Liver (tissue), 9 donors: ENCODE results near the gene MIOX. TPM values are rescaled to one million over a fixed set of nuclear protein-coding genes. Genes with fewer than 3 reads are reported as not detected.

Experiments used
- DNase-seq: peaks from one replicate; pipeline ENCODE4 v3.0.0-alpha.2; 2017; ENCODE audit warnings: low spot score
- H3K27ac ChIP-seq, 2 donors: one replicate each; pipeline ENCODE4 v1.7.0; 2013; ENCODE audit warnings: inconsistent platforms in 2 of 2, low read length in 2 of 2, control low read depth in 1 of 2, low read depth in 1 of 2, mild to moderate bottlenecking in 1 of 2
- H3K27me3 ChIP-seq, 4 donors: one replicate each; pipeline versions ENCODE4 v1.6.1 to v1.7.0; 2013; ENCODE audit warnings: low read length in 3 of 4, inconsistent platforms in 1 of 4, mild to moderate bottlenecking in 1 of 4, moderate library complexity in 1 of 4; ENCODE audit not compliant: control insufficient read depth in 4 of 4, insufficient read depth in 4 of 4
- H3K36me3 ChIP-seq, 4 donors: one replicate each; pipeline versions ENCODE4 v1.6.1 to v1.7.0; 2013; ENCODE audit warnings: low read length in 3 of 4, mild to moderate bottlenecking in 3 of 4, low read depth in 1 of 4, moderate library complexity in 1 of 4; ENCODE audit not compliant: control insufficient read depth in 4 of 4, insufficient read depth in 3 of 4
- H3K4me1 ChIP-seq, 4 donors: one replicate each; pipeline versions ENCODE4 v1.6.1 to v1.7.0; 2013; ENCODE audit warnings: low read length in 3 of 4, mild to moderate bottlenecking in 3 of 4, moderate library complexity in 1 of 4; ENCODE audit not compliant: control insufficient read depth in 4 of 4, insufficient read depth in 4 of 4
- H3K4me3 ChIP-seq, 3 donors: one replicate each; pipeline versions ENCODE4 v1.6.1 to v1.7.0; 2013; ENCODE audit warnings: low read length in 3 of 3, control low read depth in 1 of 3, low read depth in 1 of 3, mild to moderate bottlenecking in 1 of 3
- H3K9ac ChIP-seq, 2 donors: one replicate each; pipeline ENCODE4 v1.7.0; 2013; ENCODE audit warnings: low read length in 2 of 2, mild to moderate bottlenecking in 2 of 2, moderate library complexity in 2 of 2, control low read depth in 1 of 2, low read depth in 1 of 2
- H3K9me3 ChIP-seq, 4 donors: one replicate each; pipeline versions ENCODE4 v1.6.1 to v1.7.0; 2013; ENCODE audit warnings: low read length in 3 of 4; ENCODE audit not compliant: control insufficient read depth in 4 of 4
- EGR1 ChIP-seq, 2 donors: IDR thresholded peaks; 2 replicates each; pipeline ENCODE4 v1.6.1; 2016 to 2018; ENCODE audit warnings: antibody characterized with exemption in 2 of 2, low read depth in 2 of 2
- FOXA1 ChIP-seq: IDR thresholded peaks from 2 replicates; pipeline ENCODE4 v1.6.1; 2016; ENCODE audit warnings: antibody characterized with exemption
- GABPA ChIP-seq, 2 donors: IDR thresholded peaks in 1 of 2; conservative IDR thresholded peaks in 1 of 2; 2 replicates each; pipeline ENCODE4 v1.6.1; 2016; ENCODE audit warnings: antibody characterized with exemption in 2 of 2, mild to moderate bottlenecking in 1 of 2, moderate library complexity in 1 of 2
- HNF4A ChIP-seq, 2 donors: conservative IDR thresholded peaks; 2 replicates each; pipeline ENCODE4 v1.6.1; 2016; ENCODE audit warnings: antibody characterized with exemption in 2 of 2, mild to moderate bottlenecking in 2 of 2
- HNF4G ChIP-seq: IDR thresholded peaks from 2 replicates; pipeline ENCODE4 v1.6.1; 2016; ENCODE audit warnings: antibody characterized with exemption
- JUND ChIP-seq, 2 donors: IDR thresholded peaks; 2 replicates each; pipeline ENCODE4 v1.6.1; 2016; ENCODE audit warnings: antibody characterized with exemption in 2 of 2
- NR2F2 ChIP-seq: IDR thresholded peaks from 2 replicates; pipeline ENCODE4 v1.6.1; 2016; ENCODE audit warnings: antibody characterized with exemption
- RAD21 ChIP-seq, 2 donors: IDR thresholded peaks; 2 replicates each; pipeline ENCODE4 v1.6.1; 2016; ENCODE audit warnings: antibody characterized with exemption in 2 of 2, mild to moderate bottlenecking in 2 of 2
- RXRA ChIP-seq, 2 donors: IDR thresholded peaks; 2 replicates each; pipeline ENCODE4 v1.6.1; 2017 to 2018; ENCODE audit warnings: antibody characterized with exemption in 2 of 2, mild to moderate bottlenecking in 1 of 2
- SP1 ChIP-seq: IDR thresholded peaks from 2 replicates; pipeline ENCODE4 v1.6.1; 2018; ENCODE audit warnings: antibody characterized with exemption, mild to moderate bottlenecking
- TAF1 ChIP-seq: conservative IDR thresholded peaks from 2 replicates; pipeline ENCODE4 v1.6.1; 2016; ENCODE audit warnings: antibody characterized with exemption, mild to moderate bottlenecking
- YY1 ChIP-seq: IDR thresholded peaks from 2 replicates; pipeline ENCODE4 v1.6.1; 2016; ENCODE audit warnings: antibody characterized with exemption, mild to moderate bottlenecking
- WGBS: extraction: QIAGEN DNeasy Blood & Tissue Kit; methylation state at CpG from one replicate; pipeline ENCODE4 v1.1.7; 2013; 5-methylcytosine and 5-hydroxymethylcytosine counted together
- polyA plus RNA-seq, 2 donors: library from polyadenylated mRNA; stranded (reverse) in 1 of 2; unstranded in 1 of 2; fragments of 200-250 nt in 1 of 2; fragments of >200 nt in 1 of 2; fragmentation: Nextera tagmentation in 1 of 2; extraction: Ambion mirVana in 1 of 2; gene quantifications; one replicate each; pipeline versions ENCODE4 v1.2.1 to v1.2.3, GENCODE V29; 2013 to 2015
- total RNA-seq, 2 donors: library from RNA; depleted of rRNA; stranded (reverse); fragments of >200 nt; gene quantifications; one replicate each; pipeline ENCODE4 v1.2.3, GENCODE V29; 2014
- TF ChIP-seq, protein P1 (sequence below): IDR thresholded peaks from 2 replicates; pipeline ENCODE4 v1.6.1; 2016; ENCODE audit warnings: antibody characterized with exemption, mild to moderate bottlenecking
- TF ChIP-seq, protein P2 (sequence below): IDR thresholded peaks from 2 replicates; pipeline ENCODE4 v1.6.1; 2016; ENCODE audit warnings: antibody characterized with exemption
- TF ChIP-seq, protein P3 (sequence below): fragments of 150-350 bp; IDR thresholded peaks from 2 replicates; pipeline ENCODE4 v1.5.1; 2017; ENCODE audit warnings: improper control_type of control experiment, low read depth, low read length; ENCODE audit not compliant: missing input control
- TF ChIP-seq, protein P4 (sequence below): IDR thresholded peaks from 2 replicates; pipeline ENCODE4 v1.6.1; 2016; ENCODE audit warnings: antibody characterized with exemption
- TF ChIP-seq, protein P5 (sequence below): IDR thresholded peaks from 2 replicates; pipeline ENCODE4 v1.6.1; 2016; ENCODE audit warnings: antibody characterized with exemption
- donor health status: healthy.
- donor health status: healthy.
- donor health status: healthy.
- donor health status: healthy.
- donor health status: healthy.

The MIOX gene
- total and polyA plus RNA-seq, 4 donors = not detected

DNA sequence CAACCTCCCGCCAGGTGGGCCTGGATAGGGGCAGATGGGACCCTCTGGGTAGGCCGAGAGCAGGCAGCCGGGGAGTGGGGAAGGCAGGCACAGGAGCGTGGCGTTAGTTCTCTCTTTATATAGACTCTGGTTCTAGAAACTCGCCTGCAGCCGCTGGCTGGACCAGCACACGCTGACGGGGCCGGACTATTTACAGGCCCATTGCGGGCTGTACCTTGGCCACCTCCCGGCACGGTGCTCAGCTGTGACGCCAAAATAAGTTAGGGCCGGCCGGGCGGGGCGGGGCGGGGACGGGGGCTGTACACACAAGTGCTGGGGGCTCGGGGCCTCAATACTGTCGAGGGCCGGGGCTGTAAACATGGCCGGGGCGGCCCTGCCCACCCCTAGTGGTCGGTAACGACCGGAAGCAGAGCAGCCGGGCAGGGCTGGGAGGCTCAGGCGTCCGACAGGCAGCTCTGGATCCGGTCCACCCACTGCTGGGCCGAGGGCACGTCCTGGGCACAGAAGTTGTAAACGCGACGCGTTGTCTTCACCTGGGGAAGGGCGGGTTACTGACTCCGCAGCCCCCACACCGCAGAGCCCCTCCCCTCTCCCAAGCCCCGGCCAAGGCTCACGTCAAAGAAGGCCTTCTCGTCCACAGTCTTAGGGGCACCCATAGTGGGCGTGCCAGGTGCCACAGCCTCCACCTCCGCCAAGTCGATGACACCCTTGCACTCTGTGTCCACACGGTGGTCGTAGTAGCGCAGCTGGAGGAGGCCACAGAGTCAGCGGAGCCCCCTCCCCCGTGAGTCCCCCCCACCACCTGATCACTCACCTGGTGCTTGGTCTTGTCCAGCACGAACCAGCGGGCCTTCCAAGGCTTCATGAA, 39.7 kb upstream of the MIOX start (continued):
- TF ChIP-seq, protein P1, sequence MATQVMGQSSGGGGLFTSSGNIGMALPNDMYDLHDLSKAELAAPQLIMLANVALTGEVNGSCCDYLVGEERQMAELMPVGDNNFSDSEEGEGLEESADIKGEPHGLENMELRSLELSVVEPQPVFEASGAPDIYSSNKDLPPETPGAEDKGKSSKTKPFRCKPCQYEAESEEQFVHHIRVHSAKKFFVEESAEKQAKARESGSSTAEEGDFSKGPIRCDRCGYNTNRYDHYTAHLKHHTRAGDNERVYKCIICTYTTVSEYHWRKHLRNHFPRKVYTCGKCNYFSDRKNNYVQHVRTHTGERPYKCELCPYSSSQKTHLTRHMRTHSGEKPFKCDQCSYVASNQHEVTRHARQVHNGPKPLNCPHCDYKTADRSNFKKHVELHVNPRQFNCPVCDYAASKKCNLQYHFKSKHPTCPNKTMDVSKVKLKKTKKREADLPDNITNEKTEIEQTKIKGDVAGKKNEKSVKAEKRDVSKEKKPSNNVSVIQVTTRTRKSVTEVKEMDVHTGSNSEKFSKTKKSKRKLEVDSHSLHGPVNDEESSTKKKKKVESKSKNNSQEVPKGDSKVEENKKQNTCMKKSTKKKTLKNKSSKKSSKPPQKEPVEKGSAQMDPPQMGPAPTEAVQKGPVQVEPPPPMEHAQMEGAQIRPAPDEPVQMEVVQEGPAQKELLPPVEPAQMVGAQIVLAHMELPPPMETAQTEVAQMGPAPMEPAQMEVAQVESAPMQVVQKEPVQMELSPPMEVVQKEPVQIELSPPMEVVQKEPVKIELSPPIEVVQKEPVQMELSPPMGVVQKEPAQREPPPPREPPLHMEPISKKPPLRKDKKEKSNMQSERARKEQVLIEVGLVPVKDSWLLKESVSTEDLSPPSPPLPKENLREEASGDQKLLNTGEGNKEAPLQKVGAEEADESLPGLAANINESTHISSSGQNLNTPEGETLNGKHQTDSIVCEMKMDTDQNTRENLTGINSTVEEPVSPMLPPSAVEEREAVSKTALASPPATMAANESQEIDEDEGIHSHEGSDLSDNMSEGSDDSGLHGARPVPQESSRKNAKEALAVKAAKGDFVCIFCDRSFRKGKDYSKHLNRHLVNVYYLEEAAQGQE = no peak
- TF ChIP-seq SP1 = no peak

DNA sequence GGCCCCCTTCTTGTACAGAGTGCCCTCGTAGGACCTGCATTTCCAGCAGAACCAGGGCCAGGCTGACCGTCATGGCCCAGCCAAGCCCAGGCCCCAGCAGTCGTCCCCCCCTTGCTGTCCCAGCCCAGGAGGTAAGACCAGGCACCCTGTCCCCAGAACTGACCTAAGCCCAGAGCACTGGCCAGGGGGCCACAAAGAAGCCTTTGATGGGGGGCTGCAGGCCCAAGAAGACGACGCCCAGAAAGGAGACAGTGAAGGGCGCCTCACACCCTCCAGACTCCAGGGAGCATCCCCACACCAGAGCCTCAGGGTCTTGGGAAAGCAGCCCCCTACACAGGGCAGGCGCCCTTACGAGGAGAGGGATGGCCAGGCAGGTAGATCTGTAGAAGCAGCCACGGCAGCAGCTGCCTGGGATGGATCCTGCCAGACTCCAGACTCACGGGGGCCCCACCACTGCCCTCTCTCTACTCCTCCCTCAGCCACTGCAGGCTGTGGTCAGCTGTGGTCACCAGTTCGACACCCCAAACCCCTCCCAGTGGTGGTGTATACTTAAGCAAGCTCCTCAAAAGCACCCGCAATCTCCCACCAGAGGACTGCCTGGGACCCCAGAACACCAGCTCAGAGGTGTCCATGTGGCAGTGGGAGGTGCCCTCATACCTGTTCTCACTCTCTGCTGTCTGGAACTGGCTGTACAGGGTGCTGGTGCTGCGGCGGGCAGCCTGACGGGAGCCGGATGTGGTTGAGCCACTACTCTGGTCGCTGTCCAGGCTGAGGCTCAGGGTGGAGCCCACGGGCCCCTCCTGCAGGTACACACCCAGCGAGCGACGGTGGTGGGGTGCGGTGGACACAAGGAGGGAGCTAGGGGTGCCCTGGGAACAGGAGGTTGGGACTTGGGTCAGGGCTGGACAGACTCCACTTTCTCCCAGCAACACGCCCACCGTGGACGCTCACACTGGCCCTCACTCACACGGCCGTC, 38.8 kb upstream of the MIOX start:
- no peak overlapping the region for H3K9ac ChIP-seq
- peaks cover 0 to 20% (median 12%) of the 10 kb centered on the region in 4 donors for H3K36me3 ChIP-seq
- no peak overlapping the region for H3K4me3 ChIP-seq
- no peaks in the 10 kb centered on the region for H3K4me1 ChIP-seq
- TF ChIP-seq TAF1 (no peak), JUND (IDR thresholded peaks at IDR 0.05) (no peak), SP1 (no peak), RXRA (IDR thresholded peaks at IDR 0.05) (no peak), FOXA1 (no peak), HNF4A (conservative IDR thresholded peaks at IDR 0.05) (no peak), EGR1 (IDR thresholded peaks at IDR 0.05; ENCODE audit: low read depth in 2 of 2) (no peak), NR2F2 (no peak), HNF4G (no peak), YY1 (no peak), GABPA (IDR thresholded peaks at IDR 0.05 in 1 of 2, conservative IDR thresholded peaks at IDR 0.05 in 1 of 2) (no peak), RAD21 (IDR thresholded peaks at IDR 0.05) (no peak)
- TF ChIP-seq, protein P2, sequence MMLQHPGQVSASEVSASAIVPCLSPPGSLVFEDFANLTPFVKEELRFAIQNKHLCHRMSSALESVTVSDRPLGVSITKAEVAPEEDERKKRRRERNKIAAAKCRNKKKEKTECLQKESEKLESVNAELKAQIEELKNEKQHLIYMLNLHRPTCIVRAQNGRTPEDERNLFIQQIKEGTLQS = no peak
- TF ChIP-seq, protein P3, sequence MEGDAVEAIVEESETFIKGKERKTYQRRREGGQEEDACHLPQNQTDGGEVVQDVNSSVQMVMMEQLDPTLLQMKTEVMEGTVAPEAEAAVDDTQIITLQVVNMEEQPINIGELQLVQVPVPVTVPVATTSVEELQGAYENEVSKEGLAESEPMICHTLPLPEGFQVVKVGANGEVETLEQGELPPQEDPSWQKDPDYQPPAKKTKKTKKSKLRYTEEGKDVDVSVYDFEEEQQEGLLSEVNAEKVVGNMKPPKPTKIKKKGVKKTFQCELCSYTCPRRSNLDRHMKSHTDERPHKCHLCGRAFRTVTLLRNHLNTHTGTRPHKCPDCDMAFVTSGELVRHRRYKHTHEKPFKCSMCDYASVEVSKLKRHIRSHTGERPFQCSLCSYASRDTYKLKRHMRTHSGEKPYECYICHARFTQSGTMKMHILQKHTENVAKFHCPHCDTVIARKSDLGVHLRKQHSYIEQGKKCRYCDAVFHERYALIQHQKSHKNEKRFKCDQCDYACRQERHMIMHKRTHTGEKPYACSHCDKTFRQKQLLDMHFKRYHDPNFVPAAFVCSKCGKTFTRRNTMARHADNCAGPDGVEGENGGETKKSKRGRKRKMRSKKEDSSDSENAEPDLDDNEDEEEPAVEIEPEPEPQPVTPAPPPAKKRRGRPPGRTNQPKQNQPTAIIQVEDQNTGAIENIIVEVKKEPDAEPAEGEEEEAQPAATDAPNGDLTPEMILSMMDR = no peak
- TF ChIP-seq, protein P4, sequence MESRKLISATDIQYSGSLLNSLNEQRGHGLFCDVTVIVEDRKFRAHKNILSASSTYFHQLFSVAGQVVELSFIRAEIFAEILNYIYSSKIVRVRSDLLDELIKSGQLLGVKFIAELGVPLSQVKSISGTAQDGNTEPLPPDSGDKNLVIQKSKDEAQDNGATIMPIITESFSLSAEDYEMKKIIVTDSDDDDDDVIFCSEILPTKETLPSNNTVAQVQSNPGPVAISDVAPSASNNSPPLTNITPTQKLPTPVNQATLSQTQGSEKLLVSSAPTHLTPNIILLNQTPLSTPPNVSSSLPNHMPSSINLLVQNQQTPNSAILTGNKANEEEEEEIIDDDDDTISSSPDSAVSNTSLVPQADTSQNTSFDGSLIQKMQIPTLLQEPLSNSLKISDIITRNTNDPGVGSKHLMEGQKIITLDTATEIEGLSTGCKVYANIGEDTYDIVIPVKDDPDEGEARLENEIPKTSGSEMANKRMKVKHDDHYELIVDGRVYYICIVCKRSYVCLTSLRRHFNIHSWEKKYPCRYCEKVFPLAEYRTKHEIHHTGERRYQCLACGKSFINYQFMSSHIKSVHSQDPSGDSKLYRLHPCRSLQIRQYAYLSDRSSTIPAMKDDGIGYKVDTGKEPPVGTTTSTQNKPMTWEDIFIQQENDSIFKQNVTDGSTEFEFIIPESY = no peak
- TF ChIP-seq, protein P5, sequence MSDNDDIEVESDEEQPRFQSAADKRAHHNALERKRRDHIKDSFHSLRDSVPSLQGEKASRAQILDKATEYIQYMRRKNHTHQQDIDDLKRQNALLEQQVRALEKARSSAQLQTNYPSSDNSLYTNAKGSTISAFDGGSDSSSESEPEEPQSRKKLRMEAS = no peak
- TF ChIP-seq, protein P1 = no peak
- H3K27me3 ChIP-seq = no peaks in the 10 kb centered on the region
- DNase-seq = no peak
- H3K27ac ChIP-seq = no peak overlapping the region
- no peaks in the 10 kb centered on the region for H3K9me3 ChIP-seq
- 91% methylated on average over 27 of the region's 27 CpGs for WGBS
